ENCODE data around the gene CHD2. TPM values are rescaled to one million over a fixed set of nuclear protein-coding genes. Genes with fewer than 3 reads are reported as not detected.

CHD2 gene
- total RNA-seq, 2 experiments from 2014 or later = 129 to 148 TPM

DNA sequence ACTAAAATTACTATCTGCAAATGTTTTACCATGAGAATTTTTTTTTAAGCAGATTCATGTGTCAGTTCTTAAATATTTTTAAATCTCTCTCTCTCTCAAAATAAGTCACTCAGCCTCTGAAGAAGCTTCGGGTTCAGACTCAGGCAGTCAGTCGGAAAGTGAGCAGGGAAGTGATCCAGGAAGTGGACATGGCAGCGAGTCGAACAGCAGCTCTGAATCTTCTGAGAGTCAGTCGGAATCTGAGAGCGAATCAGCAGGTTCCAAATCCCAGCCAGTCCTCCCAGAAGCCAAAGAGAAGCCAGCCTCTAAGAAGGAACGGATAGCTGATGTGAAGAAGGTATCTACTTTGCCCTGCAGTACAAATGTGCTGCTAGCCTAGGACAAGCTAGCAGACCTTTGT is 24.1 kb downstream of the CHD2 start:
- CTCF ChIA-PET = interaction anchor here (0.6 to 13.9 kb wide), 5 partner anchors 8 to 127 kb away, joined by 3 to 246 read pairs (median 6); no protein-coding TSS in a partner anchor
- POLR2A ChIA-PET = no interaction called here
- Mint-ChIP-seq H3K27me3 (no peaks in the 10 kb centered on the region), H3K36me3 (ENCODE audit: low read depth) (peaks cover 77% of the 10 kb centered on the region), H3K27ac (peak overlapping the region; percentile 51), H3K4me3 (no peak overlapping the region), H3K9me3 (no peaks in the 10 kb centered on the region), H3K4me1 (peaks cover 70% of the 10 kb centered on the region)
- DNase-seq = no peak

DNA sequence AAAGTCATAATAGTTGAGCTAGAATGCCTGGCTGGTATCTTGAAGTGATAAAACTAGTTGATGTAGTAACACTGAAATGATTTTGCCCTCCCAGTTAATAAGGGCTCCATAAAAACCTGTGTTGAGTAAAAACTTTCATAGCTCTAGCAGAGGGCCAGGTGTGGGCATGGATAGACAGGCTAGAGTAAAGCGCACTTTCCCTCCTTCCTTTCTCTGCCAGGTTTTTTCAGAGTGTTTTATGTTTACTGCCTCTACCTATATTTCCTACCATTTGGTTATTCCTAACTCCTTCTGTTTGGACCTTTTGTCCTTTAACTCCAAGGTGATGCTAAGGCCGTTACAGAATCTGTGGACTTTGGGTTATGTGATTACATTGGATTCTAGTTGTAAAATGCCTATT is 25.3 kb downstream of the CHD2 start:
- ChIA-PET POLR2A (no interaction called here), CTCF (interaction anchor here (1.2 to 3.2 kb wide), 7 partner anchors 9 to 116 kb away, joined by 3 to 29 read pairs (median 5); no protein-coding TSS in a partner anchor)
- peaks cover 77% of the 10 kb centered on the region for H3K36me3 Mint-ChIP-seq (ENCODE audit: low read depth)
- H3K9me3 Mint-ChIP-seq = no peaks in the 10 kb centered on the region
- no peaks in the 10 kb centered on the region for H3K27me3 Mint-ChIP-seq
- no peak for DNase-seq
- H3K4me1 Mint-ChIP-seq = peaks cover 62% of the 10 kb centered on the region
- H3K4me3 Mint-ChIP-seq = no peak overlapping the region
- no peak overlapping the region for H3K27ac Mint-ChIP-seq

DNA sequence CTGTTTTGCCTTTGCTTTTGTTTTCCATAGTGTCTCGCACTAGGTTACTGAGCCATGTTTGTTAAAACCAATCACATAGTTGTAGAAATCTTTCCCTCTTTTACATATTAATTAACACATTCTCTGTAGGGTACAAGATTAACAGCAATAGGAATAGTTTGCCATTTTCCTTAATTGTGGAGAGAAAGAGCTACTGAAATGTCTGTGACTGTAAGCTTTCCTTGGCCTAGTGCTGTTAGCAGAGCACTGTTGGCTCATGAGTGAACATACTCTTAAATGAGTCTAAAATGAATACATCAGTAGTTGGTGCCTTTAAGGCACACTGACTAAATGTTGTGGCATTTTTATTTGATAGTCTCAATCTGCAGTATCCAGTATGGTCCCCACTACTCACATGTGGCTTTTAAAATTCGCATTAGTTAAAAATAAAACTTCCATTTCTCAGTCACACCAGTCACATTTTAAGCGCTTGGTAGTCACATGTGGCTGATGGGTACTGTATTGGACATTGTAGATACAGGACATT is 28.2 kb downstream of the CHD2 start:
- Mint-ChIP-seq H3K9me3 (no peaks in the 10 kb centered on the region), H3K36me3 (ENCODE audit: low read depth) (peaks cover 78% of the 10 kb centered on the region), H3K4me1 (peaks cover 40% of the 10 kb centered on the region), H3K27ac (no peak overlapping the region), H3K4me3 (no peak overlapping the region), H3K27me3 (no peaks in the 10 kb centered on the region)
- no peak for DNase-seq
- ChIA-PET POLR2A (no interaction called here), CTCF (interaction anchor here (0.8 to 3.8 kb wide), 5 partner anchors 9 to 119 kb away, joined by 3 to 10 read pairs (median 3); no protein-coding TSS in a partner anchor)

DNA sequence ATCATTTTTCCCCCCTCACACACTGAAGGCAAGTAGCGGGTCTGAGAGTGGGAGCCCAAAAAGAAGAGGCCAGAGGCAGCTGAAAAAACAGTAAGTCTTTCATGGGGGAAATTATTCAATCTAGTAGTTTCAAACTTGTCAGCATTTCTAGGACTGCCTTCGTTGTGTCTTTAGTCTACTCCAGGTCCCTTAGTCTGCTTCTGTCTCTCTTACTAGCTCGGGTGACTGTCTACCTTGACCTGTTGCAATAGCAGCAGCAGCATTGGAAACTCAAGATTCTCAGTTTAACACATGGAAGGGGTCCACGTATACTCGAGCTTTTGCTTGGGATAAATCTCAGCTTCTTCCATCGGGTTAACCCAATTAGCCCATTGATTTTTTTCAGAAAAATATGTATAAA is 28.9 kb downstream of the CHD2 start:
- H3K9me3 Mint-ChIP-seq = no peaks in the 10 kb centered on the region
- H3K27me3 Mint-ChIP-seq = no peaks in the 10 kb centered on the region
- peaks cover 81% of the 10 kb centered on the region for H3K36me3 Mint-ChIP-seq (ENCODE audit: low read depth)
- ChIA-PET CTCF (interaction anchor here (0.8 to 3.8 kb wide), 4 partner anchors 8 to 120 kb away, joined by 3 to 10 read pairs (median 5); no protein-coding TSS in a partner anchor), POLR2A (no interaction called here)
- no peak for DNase-seq
- peak overlapping the region; percentile 33 for H3K27ac Mint-ChIP-seq
- no peak overlapping the region for H3K4me3 Mint-ChIP-seq
- peaks cover 42% of the 10 kb centered on the region for H3K4me1 Mint-ChIP-seq

DNA sequence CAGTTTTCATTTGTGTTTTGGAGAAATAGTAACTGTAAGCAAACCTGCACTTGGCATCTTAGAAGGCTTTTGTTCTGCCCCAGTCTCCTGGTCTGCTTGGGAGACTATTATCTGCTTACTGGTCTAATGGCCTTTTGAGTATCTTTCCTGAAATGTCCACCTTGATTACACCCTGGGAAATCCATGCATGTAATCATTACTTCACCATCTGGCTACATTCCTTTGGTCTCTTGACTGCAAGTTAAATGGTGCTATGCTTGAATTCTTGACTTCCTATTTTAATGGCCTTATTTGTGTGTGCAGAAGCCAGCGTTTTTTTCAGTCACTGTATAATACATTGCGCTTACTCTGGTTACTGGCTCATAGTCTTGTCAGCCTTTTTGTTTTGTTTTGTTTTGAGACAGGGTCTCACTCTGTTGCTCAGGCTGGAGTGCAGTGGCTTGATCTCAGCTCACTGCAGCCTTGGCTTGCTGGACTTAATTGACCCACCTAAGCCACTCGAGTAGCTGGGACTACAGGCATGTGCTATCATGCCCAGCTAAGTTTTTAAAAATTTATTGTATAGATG is 30.0 kb downstream of the CHD2 start:
- Mint-ChIP-seq H3K27me3 (no peaks in the 10 kb centered on the region), H3K4me3 (no peak overlapping the region), H3K27ac (no peak overlapping the region), H3K36me3 (ENCODE audit: low read depth) (peaks cover 80% of the 10 kb centered on the region), H3K9me3 (no peaks in the 10 kb centered on the region), H3K4me1 (peaks cover 45% of the 10 kb centered on the region)
- no peak for DNase-seq
- ChIA-PET CTCF (interaction anchor here (0.6 to 3.8 kb wide), 4 partner anchors 23 to 198 kb away, joined by 3 to 10 read pairs (median 4); no protein-coding TSS in a partner anchor), POLR2A (no interaction called here)

DNA sequence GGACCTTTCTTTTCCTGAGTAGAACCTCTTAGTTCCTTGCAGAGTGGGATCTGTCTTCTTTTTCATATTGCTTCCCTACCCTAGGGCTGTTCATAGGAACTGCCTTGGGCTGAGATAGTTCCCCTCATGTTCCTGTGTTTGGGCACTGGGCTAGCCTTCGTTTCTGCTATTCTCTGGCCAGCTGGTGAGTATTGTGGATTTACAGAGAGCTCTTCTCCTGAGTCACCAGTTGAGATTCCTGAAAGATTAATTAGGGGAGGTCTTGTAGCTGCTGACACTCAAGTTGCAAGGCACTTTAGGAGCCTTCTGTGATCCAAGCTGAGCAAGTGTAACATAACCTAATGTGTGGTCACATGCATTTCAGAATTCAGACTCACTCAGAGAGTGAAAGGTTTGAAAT is 30.7 kb downstream of the CHD2 start:
- Mint-ChIP-seq H3K9me3 (no peaks in the 10 kb centered on the region), H3K4me3 (no peak overlapping the region), H3K27ac (no peak overlapping the region), H3K36me3 (ENCODE audit: low read depth) (peaks cover 81% of the 10 kb centered on the region), H3K27me3 (no peaks in the 10 kb centered on the region), H3K4me1 (peaks cover 46% of the 10 kb centered on the region)
- no peak for DNase-seq
- CTCF ChIA-PET = interaction anchor here (0.6 to 1.9 kb wide), 4 partner anchors 23 to 1945 kb away, joined by 3 to 4 read pairs (median 4); no protein-coding TSS in a partner anchor
- POLR2A ChIA-PET = no interaction called here

DNA sequence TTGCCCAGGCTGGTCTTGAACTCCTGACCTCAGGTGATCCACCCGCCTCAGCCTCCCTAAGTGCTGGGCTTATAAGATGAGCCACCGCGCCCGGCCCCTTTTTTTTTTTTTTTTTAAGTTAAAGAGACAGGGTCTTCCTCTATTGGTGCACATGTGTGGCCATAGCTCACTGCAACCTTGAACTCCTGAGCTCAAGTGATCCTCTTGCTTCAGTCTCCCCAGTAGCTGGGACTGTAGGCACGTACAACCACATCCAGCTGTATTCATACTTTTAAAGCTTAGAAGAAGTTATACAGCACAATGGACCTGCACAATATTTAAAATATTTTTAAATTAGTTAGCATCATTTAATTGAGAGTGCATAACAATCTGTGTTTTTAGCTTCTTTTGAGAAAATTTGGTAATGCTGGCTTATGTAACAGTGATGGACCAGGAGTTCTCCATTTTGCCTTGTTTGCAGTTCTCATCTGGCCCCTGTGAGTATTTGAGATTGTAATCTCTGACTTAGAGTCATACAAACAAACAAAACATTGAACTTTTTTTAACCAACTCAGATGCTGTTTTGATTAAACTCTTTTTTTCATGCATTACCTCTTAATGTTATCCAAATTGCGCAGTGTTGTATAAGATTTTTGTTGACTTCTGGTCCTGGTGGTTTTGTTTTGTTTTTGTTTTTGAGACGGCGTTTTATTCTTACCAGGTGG is 33.0 kb downstream of the CHD2 start:
- POLR2A ChIA-PET = no interaction called here
- Mint-ChIP-seq H3K4me1 (peaks cover 57% of the 10 kb centered on the region), H3K27me3 (no peaks in the 10 kb centered on the region), H3K36me3 (ENCODE audit: low read depth) (peaks cover 80% of the 10 kb centered on the region), H3K9me3 (no peaks in the 10 kb centered on the region), H3K4me3 (no peak overlapping the region), H3K27ac (peak overlapping the region; percentile 73)
- CTCF ChIA-PET = interaction anchor here (0.6 to 2.1 kb wide), 4 partner anchors 22 to 577 kb away, joined by 3 to 6 read pairs (median 4); partner anchors contain the start of gene CHD2
- no peak for DNase-seq

DNA sequence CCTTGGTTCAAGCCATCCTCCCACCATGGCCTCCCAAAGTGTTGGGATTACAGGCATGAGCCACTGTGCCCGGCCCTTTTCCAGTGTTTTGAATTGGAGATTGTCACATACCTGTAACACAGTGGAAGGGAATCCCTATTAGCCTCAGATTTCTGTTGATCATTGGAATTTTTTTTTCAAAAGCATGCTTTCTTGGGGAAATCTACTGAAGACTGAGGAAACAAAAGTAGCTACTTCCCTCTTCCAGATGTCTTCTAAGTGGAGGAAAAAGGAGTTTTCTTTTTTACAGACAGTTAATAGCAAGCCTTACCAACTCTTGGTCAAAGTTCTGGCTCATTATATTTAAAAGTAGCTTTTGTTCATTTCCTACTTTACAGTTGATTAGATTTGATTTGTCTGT is 33.7 kb downstream of the CHD2 start:
- Mint-ChIP-seq H3K9me3 (no peaks in the 10 kb centered on the region), H3K27ac (no peak overlapping the region), H3K27me3 (no peaks in the 10 kb centered on the region), H3K4me3 (no peak overlapping the region), H3K4me1 (peaks cover 51% of the 10 kb centered on the region), H3K36me3 (ENCODE audit: low read depth) (peaks cover 77% of the 10 kb centered on the region)
- ChIA-PET CTCF (interaction anchor here (0.9 to 2.1 kb wide), 5 partner anchors 16 to 125 kb away, joined by 3 to 6 read pairs (median 4); partner anchors contain the start of gene CHD2), POLR2A (no interaction called here)
- DNase-seq = no peak

DNA sequence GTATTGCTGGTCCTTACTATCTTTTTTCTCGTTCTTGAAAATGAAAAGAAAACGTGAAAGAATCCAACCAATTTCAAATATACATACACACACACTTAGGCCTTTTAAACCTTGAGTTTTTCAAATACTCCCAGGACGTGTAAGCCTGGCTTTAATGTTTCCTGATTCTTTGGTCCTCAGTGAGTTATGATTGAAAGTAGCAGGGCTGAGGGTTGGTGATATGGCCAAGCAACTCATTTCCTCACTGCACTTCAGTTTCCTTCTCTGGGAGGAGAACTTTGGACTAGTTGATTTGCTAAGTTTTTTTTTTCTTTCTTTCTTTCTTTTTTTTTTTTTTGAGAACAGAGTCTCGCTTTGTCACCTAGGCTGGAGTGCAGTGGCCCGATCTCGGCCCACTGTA is 34.6 kb downstream of the CHD2 start:
- Mint-ChIP-seq H3K27ac (peak overlapping the region; percentile 9), H3K27me3 (no peaks in the 10 kb centered on the region), H3K4me3 (no peak overlapping the region), H3K4me1 (peaks cover 53% of the 10 kb centered on the region), H3K36me3 (ENCODE audit: low read depth) (peaks cover 82% of the 10 kb centered on the region), H3K9me3 (no peaks in the 10 kb centered on the region)
- no peak for DNase-seq
- POLR2A ChIA-PET = no interaction called here
- CTCF ChIA-PET = interaction anchor here (0.9 to 2.1 kb wide), 4 partner anchors 17 to 126 kb away, joined by 3 to 6 read pairs (median 4); no protein-coding TSS in a partner anchor

DNA sequence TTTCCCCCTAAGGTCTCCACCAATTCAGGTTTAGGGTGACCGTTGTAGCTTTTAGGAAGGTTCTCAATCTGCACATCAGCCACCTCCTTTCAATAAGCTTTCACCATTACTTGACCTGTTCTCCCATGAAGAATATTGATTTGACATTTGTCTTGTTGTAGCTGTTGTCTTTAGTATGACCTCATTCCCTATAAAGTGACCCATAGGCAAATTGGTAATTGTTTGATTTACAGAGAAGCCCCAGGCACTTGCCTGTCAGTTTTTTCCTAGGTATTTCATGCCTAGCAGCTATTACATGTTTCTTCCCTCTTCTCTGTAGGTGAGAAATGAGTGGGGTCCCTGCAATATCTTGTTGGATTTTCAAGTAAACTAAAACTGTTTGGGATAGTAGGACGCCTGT is 36.0 kb downstream of the CHD2 start:
- ChIA-PET CTCF (interaction anchor here (2.7 to 3.3 kb wide), 3 partner anchors 10 to 127 kb away, joined by 7 to 9 read pairs (median 9); no protein-coding TSS in a partner anchor), POLR2A (interaction anchor here (0.6 kb wide), 1 partner anchor 9 kb away, joined by 4 read pairs; no protein-coding TSS in a partner anchor)
- H3K9me3 Mint-ChIP-seq = no peaks in the 10 kb centered on the region
- H3K27ac Mint-ChIP-seq = no peak overlapping the region
- H3K36me3 Mint-ChIP-seq (ENCODE audit: low read depth) = peaks cover 79% of the 10 kb centered on the region
- no peaks in the 10 kb centered on the region for H3K27me3 Mint-ChIP-seq
- peaks cover 51% of the 10 kb centered on the region for H3K4me1 Mint-ChIP-seq
- no peak for DNase-seq
- H3K4me3 Mint-ChIP-seq = no peak overlapping the region

DNA sequence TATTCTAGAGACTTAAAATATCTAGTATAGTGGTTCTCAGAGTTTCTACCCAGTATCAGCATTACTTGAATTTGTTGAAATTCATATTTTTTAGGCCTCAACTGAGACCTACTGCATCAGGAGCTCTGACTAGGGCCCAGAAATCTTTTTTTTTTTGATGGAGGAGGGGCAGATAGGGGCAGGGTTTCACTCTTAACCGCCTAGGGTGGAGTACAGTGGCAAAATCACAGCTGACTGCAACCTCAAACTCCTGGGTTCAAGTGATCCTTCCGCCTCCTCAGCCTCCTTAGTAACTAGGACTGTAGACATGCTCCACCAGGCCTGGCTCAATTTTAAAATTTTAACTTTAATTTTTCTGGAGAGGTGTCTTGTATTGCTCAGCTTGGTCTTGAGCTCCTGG is 36.6 kb downstream of the CHD2 start:
- H3K27ac Mint-ChIP-seq = peak overlapping the region; percentile 50
- peaks cover 79% of the 10 kb centered on the region for H3K36me3 Mint-ChIP-seq (ENCODE audit: low read depth)
- H3K27me3 Mint-ChIP-seq = no peaks in the 10 kb centered on the region
- no peak for DNase-seq
- ChIA-PET CTCF (interaction anchor here (1.0 to 3.3 kb wide), 7 partner anchors 8 to 128 kb away, joined by 3 to 9 read pairs (median 4); no protein-coding TSS in a partner anchor), POLR2A (interaction anchor here (0.6 kb wide), 2 partner anchors 10 to 25 kb away, joined by 3 to 4 read pairs; no protein-coding TSS in a partner anchor)
- no peak overlapping the region for H3K4me3 Mint-ChIP-seq
- no peaks in the 10 kb centered on the region for H3K9me3 Mint-ChIP-seq
- H3K4me1 Mint-ChIP-seq = peaks cover 51% of the 10 kb centered on the region

DNA sequence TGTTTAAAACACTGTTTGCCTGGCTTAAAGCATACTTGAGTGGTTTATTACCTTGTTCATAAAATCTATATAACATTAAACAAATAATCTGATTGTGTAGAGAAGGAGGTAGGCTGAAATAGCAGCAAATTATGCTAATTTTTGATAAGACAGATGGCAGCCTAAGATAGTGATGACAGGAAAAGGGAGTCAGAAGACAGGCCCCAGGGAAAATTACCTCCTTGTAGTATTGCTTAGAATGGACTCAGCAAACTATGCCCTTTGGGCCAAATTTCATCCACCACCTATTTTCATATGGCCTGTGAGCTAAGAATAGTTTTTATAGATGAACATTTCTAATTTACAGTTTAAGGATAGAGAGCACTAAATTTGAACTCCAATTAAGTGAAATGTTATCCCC is 37.8 kb downstream of the CHD2 start:
- Mint-ChIP-seq H3K4me3 (no peak overlapping the region), H3K9me3 (no peaks in the 10 kb centered on the region), H3K27me3 (no peaks in the 10 kb centered on the region), H3K4me1 (peaks cover 46% of the 10 kb centered on the region), H3K27ac (peak overlapping the region; percentile 41), H3K36me3 (ENCODE audit: low read depth) (peaks cover 82% of the 10 kb centered on the region)
- no peak for DNase-seq
- POLR2A ChIA-PET = no interaction called here
- CTCF ChIA-PET = interaction anchor here (0.8 to 3.3 kb wide), 8 partner anchors 12 to 129 kb away, joined by 3 to 9 read pairs (median 4); no protein-coding TSS in a partner anchor

DNA sequence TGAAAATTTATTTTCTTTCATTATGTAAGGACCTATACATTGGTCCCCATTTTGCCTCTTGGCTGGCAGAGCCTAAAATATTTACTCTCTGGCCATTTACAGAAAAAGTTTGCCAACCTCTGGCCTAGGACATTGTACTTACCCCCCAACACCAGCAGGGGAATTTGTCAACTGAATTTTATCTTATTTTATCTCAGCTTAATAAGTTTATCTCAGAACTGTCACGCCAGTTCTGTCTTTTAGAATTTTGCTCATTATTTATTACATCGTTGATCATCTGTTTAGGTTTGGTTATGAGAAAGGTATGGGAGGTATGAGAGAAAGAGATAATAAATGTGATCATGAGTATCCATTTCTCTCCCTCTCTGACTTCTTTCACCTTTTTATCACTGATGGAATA is 38.3 kb downstream of the CHD2 start:
- ChIA-PET POLR2A (no interaction called here), CTCF (interaction anchor here (0.8 to 3.3 kb wide), 5 partner anchors 12 to 129 kb away, joined by 3 to 9 read pairs (median 4); no protein-coding TSS in a partner anchor)
- Mint-ChIP-seq H3K9me3 (no peaks in the 10 kb centered on the region), H3K27me3 (no peaks in the 10 kb centered on the region), H3K4me1 (peaks cover 43% of the 10 kb centered on the region), H3K36me3 (ENCODE audit: low read depth) (peaks cover 84% of the 10 kb centered on the region), H3K27ac (no peak overlapping the region), H3K4me3 (no peak overlapping the region)
- DNase-seq = no peak

Data from activated CD4-positive, alpha-beta T cell treated with anti-CD3 and anti-CD28 coated beads, Interleukin-2, amount 10 ng/mL, durations not matched to agents 7 days and 5 days (primary cell).